Upper lobe of left lung (tissue), 6 donors: ENCODE measurements around the gene SMTNL2. TPM values are rescaled to one million over a fixed set of nuclear protein-coding genes. Genes with fewer than 3 reads are reported as not detected.

ENCODE experiments used
- ATAC-seq, 2 donors: fragments of 200-7000 bp; cut with Tn5 transposase; one replicate each; pipeline ENCODE4 v1.9.1; 2022; ENCODE audit warnings: mild to moderate bottlenecking in 2 of 2, moderate library complexity in 2 of 2; ENCODE audit not compliant: low FRiP score in 2 of 2
- DNase-seq, 2 donors: peaks; one replicate each; pipeline ENCODE4 v3.0.0-alpha.2; 2019 to 2020
- H3K27ac ChIP-seq, 4 donors: fragments of 200-600 bp; sonication (generic); one replicate each; pipeline ENCODE4 v1.5.1; 2016 to 2019
- H3K27me3 ChIP-seq, 4 donors: fragments of 200-600 bp; sonication (generic); one replicate each; pipeline ENCODE4 v1.5.1; 2017 to 2019
- H3K36me3 ChIP-seq, 4 donors: fragments of 200-600 bp; sonication (generic); one replicate each; pipeline ENCODE4 v1.5.1; 2016 to 2019
- H3K4me1 ChIP-seq, 4 donors: fragments of 200-600 bp; sonication (generic); one replicate each; pipeline ENCODE4 v1.5.1; 2018 to 2019
- H3K4me3 ChIP-seq, 4 donors: fragments of 200-600 bp; sonication (generic); one replicate each; pipeline ENCODE4 v1.5.1; 2017 to 2019; ENCODE audit warnings: mild to moderate bottlenecking in 2 of 4, moderate library complexity in 1 of 4
- H3K9me3 ChIP-seq, 4 donors: fragments of 200-600 bp; sonication (generic); one replicate each; pipeline ENCODE4 v1.5.1; 2018 to 2019
- EP300 ChIP-seq, 4 donors: sonication (generic); formaldehyde crosslinking; IDR thresholded peaks; one replicate each; pipeline ENCODE4 v1.5.1; 2017; ENCODE audit warnings: antibody characterized with exemption in 4 of 4, control low read depth in 2 of 4
- POLR2A ChIP-seq, 4 donors: fragments of 450-650 bp; IDR thresholded peaks; one replicate each; pipeline ENCODE4 v1.5.1; 2016 to 2017; ENCODE audit warnings: antibody characterized with exemption in 4 of 4, mild to moderate bottlenecking in 2 of 4
- POLR2AphosphoS5 ChIP-seq, 2 donors: sonication (generic); formaldehyde crosslinking; IDR thresholded peaks; one replicate each; pipeline ENCODE4 v1.5.1; 2017; ENCODE audit warnings: antibody characterized with exemption in 2 of 2
- WGBS, 2 donors: methylation state at CpG; one replicate each; pipeline ENCODE4 v1.1.5; 2017 to 2018; 5-methylcytosine and 5-hydroxymethylcytosine counted together
- total RNA-seq, 6 donors: library from RNA; depleted of rRNA in 4 of 6; stranded (reverse); fragments of >200 nt in 4 of 6; gene quantifications; one replicate each; pipeline versions ENCODE4 v1.1.0 to v1.2.1, GENCODE V29; 2016 to 2021
- TF ChIP-seq, protein P1 (sequence below), 6 experiments: fragments of 450-650 bp in 4 of 6; fragments of 200-600 bp in 2 of 6; sonication (generic) in 2 of 6; IDR thresholded peaks; one replicate each; pipeline ENCODE4 v1.5.1; 2016 to 2019; ENCODE audit warnings: antibody characterized with exemption in 6 of 6
- donor health status: DM: no; HTN: no; CAD: no; lungs with moderate emphysema.
- donor health status: DM: no; HTN: yes; CAD: no; lungs with severe emphysema.

SMTNL2 gene
- total RNA-seq, 6 donors from 2014 or later, result 0.49 to 7.3 (median 3.6) TPM

DNA sequence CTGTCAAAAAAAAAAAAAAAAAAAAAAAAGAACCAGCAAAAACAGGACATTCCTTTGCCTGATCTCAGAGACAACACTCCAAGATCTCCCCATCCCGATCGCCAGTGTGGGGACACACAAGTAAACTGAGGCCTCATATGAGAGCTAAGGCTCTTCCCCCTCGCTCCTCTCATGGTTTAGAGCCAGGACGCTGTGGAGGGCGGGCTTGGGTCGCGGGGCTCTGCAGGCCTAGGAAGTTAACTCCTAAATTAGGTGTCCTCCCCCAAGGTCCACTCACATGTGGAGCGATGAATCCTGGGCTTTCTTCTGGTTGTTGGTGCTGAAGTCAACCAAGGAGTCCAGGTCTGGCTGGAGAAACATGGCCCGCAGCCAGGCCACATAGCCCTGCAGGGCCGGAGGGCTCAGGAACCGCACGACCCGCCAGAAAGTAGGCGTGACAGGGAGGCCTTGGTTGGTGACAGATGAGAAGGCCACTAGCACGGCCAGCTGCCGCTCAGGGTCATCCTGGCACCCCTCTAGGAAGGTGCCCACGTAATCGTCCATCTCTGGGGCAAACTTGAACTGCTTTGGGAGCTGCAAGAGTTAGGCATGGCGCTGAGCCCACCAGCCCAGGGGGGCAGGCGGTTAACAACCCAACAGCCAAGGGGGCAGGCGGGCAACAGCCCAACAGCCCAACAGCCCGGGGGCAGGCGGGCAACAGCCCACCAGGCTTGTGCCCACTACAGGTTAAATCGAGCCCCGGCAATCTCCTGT lies 34.4 kb upstream of the SMTNL2 start:
- TF ChIP-seq EP300 (IDR thresholded peaks at IDR 0.05) (no peak), POLR2AphosphoS5 (IDR thresholded peaks at IDR 0.05) (no peak), POLR2A (IDR thresholded peaks at IDR 0.05) (no peak)
- TF ChIP-seq, protein P1, sequence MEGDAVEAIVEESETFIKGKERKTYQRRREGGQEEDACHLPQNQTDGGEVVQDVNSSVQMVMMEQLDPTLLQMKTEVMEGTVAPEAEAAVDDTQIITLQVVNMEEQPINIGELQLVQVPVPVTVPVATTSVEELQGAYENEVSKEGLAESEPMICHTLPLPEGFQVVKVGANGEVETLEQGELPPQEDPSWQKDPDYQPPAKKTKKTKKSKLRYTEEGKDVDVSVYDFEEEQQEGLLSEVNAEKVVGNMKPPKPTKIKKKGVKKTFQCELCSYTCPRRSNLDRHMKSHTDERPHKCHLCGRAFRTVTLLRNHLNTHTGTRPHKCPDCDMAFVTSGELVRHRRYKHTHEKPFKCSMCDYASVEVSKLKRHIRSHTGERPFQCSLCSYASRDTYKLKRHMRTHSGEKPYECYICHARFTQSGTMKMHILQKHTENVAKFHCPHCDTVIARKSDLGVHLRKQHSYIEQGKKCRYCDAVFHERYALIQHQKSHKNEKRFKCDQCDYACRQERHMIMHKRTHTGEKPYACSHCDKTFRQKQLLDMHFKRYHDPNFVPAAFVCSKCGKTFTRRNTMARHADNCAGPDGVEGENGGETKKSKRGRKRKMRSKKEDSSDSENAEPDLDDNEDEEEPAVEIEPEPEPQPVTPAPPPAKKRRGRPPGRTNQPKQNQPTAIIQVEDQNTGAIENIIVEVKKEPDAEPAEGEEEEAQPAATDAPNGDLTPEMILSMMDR (IDR thresholded peaks at IDR 0.05), result no peak
- WGBS, 2 donors, result 91 to 94% methylated on average over 10 to 21 of the region's 25 CpGs
- no peak overlapping the region for H3K4me3 ChIP-seq
- no peaks in the 10 kb centered on the region for H3K9me3 ChIP-seq
- H3K27me3 ChIP-seq, result no peaks in the 10 kb centered on the region
- no peak for ATAC-seq
- DNase-seq, result peak in 1 of 2 donors; percentile 61
- H3K4me1 ChIP-seq, result peaks cover 8 to 17% (median 14%) of the 10 kb centered on the region in 4 donors
- peaks cover 9 to 85% (median 73%) of the 10 kb centered on the region in 4 donors for H3K36me3 ChIP-seq
- H3K27ac ChIP-seq, result no peak overlapping the region

GRCh38 chr17:4550534-4551039 lies 33.7 kb upstream of the SMTNL2 start:
- Histone ChIP-seq H3K36me3 (peaks cover 9 to 79% (median 67%) of the 10 kb centered on the region in 4 donors), H3K27ac (no peak overlapping the region)
- ATAC-seq, result no peak

DNA sequence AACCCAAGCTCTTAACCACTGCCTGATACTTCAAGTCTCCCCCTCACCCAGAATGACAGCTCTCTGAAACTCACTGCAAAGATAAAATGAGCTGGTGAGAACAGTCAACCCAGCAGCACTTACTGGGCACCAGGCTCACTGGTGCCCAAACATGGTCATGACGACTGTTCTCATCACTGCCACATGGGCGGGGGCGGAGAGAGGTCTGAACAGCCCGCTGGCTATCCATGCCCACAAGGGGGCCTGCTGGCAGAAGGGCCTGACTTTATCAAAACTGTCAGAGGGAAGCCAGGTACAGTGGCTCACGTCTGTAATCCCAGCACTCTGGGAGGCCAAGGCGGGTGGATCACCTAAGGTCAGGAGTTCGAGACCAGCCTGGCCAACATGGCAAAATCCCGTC lies 33.2 kb upstream of the SMTNL2 start:
- Histone ChIP-seq H3K36me3 (peaks cover 9 to 74% (median 65%) of the 10 kb centered on the region in 4 donors), H3K4me1 (peaks cover 12 to 23% (median 21%) of the 10 kb centered on the region in 4 donors), H3K4me3 (no peak overlapping the region), H3K27me3 (no peaks in the 10 kb centered on the region), H3K9me3 (no peaks in the 10 kb centered on the region), H3K27ac (no peak overlapping the region)
- WGBS, 2 donors, result 85 to 87% methylated on average over 7 to 8 of the region's 8 CpGs
- no peak for DNase-seq
- TF ChIP-seq, protein P1 (IDR thresholded peaks at IDR 0.05), result no peak
- TF ChIP-seq POLR2A (IDR thresholded peaks at IDR 0.05) (no peak), POLR2AphosphoS5 (IDR thresholded peaks at IDR 0.05) (no peak), EP300 (IDR thresholded peaks at IDR 0.05) (no peak)
- ATAC-seq, result no peak

More at GRCh38 chr17:4550534-4551039, 33.7 kb upstream of the SMTNL2 start:
- WGBS, 2 donors, result 97 to 98% methylated on average over 16 of the region's 16 CpGs
- no peaks in the 10 kb centered on the region for H3K9me3 ChIP-seq
- no peak for DNase-seq
- no peak overlapping the region for H3K4me3 ChIP-seq
- H3K4me1 ChIP-seq, result peaks cover 8 to 17% (median 15%) of the 10 kb centered on the region in 4 donors
- TF ChIP-seq POLR2A (IDR thresholded peaks at IDR 0.05) (no peak), POLR2AphosphoS5 (IDR thresholded peaks at IDR 0.05) (no peak), EP300 (IDR thresholded peaks at IDR 0.05) (no peak)
- TF ChIP-seq, protein P1 (IDR thresholded peaks at IDR 0.05), result no peak
- no peaks in the 10 kb centered on the region for H3K27me3 ChIP-seq

DNA sequence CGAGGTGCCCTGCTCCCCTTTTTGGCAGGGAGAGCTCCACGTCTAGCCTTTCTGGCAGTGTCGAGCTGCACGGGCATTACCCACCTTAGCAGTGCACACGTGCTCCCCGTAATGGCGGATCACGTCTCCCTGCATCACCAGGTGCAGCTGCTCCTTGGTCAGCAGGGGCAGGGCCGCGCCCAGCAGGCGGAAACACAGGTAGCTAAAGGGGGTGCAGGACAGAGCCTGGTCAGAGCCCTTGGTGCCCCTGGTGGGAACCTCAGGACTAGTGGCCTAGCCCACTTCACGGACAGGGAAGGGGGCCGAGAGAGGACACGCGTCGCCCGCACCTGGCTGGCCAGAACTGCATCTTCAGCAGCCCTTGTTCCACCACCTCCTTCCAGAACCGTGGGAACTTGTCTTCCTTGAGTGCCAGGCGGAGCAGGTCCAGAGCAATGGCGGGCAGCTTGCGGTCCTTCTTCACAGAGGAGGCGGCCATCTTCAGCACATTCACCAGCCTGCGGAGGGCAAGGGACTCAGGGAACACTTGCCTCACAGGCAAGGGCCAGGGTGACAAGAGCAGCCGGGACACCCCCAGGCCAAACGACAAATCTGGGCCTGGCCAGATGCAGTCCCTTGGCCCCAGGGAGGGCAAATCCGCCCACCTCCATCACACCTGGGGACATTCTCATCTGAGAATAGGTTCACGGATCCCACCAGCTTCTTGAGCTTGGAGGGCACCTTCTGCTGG lies 32.4 kb upstream of the SMTNL2 start:
- ATAC-seq (no peak), DNase-seq (peak in 1 of 2 donors; percentile 69)
- no peaks in the 10 kb centered on the region for H3K9me3 ChIP-seq
- TF ChIP-seq POLR2AphosphoS5 (IDR thresholded peaks at IDR 0.05) (no peak), EP300 (IDR thresholded peaks at IDR 0.05) (no peak), POLR2A (IDR thresholded peaks at IDR 0.05) (no peak)
- H3K36me3 ChIP-seq, result peaks cover 9 to 66% (median 59%) of the 10 kb centered on the region in 4 donors
- H3K27me3 ChIP-seq, result no peaks in the 10 kb centered on the region
- 92 to 94% methylated on average over 10 to 25 of the region's 27 CpGs for WGBS, 2 donors
- no peak overlapping the region for H3K27ac ChIP-seq
- peaks cover 13 to 23% (median 21%) of the 10 kb centered on the region in 4 donors for H3K4me1 ChIP-seq
- no peak overlapping the region for H3K4me3 ChIP-seq

- Histone ChIP-seq H3K4me3 (peak overlapping the region in 1 of 4 donors; percentile 74), H3K27me3 (no peaks in the 10 kb centered on the region), H3K9me3 (no peaks in the 10 kb centered on the region), H3K27ac (no peak overlapping the region), H3K4me1 (peaks cover 13 to 23% (median 21%) of the 10 kb centered on the region in 4 donors), H3K36me3 (peaks cover 9 to 49% (median 44%) of the 10 kb centered on the region in 4 donors)
- ATAC-seq (no peak), DNase-seq (no peak)
- no peak for TF ChIP-seq EP300 (IDR thresholded peaks at IDR 0.05)
- TF ChIP-seq POLR2AphosphoS5 (IDR thresholded peaks at IDR 0.05), result no peak
- no peak for TF ChIP-seq POLR2A (IDR thresholded peaks at IDR 0.05)
- TF ChIP-seq, protein P1 (IDR thresholded peaks at IDR 0.05), result no peak
- 83 to 86% methylated on average over 7 to 9 of the region's 9 CpGs for WGBS, 2 donors
Measured at GRCh38 chr17:4553669-4554068, 30.7 kb upstream of the SMTNL2 start.
